ENCODE results near the gene MAN1B1.

DNA sequence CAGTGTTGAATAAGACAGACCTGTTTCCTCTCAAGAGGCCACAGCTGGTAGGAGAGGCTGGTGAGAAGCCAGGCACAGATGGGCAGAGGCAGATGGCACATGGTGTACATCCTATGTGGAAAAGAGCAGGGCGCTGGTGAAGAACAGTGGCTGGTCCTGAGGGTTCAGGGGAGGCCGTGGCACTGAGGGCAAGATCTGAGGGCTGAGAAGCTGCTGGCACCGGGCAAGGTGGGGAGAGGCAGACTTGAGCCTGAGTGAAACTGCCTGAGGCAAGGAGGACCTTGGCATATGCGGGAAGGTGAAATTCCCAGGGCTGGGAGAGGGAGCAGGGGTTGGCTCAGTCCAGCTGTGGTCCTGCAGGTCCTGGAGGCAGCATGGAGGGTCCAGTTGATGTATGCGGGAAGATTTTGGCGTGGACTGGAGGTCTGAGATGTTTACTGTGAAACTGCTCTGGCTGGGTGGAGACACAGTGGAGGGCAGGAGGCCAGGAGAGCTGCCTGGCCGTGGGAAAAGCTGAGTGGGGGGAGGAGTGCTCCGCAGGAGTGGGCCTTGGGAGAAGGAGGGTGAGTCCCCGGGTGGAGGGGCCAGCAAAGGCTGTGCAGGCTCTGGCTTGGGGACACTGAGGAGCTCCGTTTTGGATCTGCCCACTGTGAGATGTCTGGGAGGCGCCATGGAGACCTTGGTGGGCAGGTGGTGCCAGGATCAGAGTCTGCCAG is 2.6 kb downstream of the MAN1B1 start:
- TF ChIP-seq YY1 (IDR thresholded peaks at IDR 0.05; ENCODE audit: low read depth) (no peak), FOXM1 (IDR thresholded peaks at IDR 0.05; ENCODE audit: borderline replicate concordance, low read depth) (no peak), CREB1 (IDR thresholded peaks at IDR 0.05; ENCODE audit: low read depth) (no peak), EP300 (IDR thresholded peaks at IDR 0.05; ENCODE audit: borderline replicate concordance) (no peak), RAD21 (IDR thresholded peaks at IDR 0.05; ENCODE audit: low read depth) (no peak), TAF1 (IDR thresholded peaks at IDR 0.05; ENCODE audit: low read depth) (no peak), NFIC (IDR thresholded peaks at IDR 0.05) (no peak), TEAD4 (IDR thresholded peaks at IDR 0.05) (no peak)
- TF ChIP-seq, protein P1, sequence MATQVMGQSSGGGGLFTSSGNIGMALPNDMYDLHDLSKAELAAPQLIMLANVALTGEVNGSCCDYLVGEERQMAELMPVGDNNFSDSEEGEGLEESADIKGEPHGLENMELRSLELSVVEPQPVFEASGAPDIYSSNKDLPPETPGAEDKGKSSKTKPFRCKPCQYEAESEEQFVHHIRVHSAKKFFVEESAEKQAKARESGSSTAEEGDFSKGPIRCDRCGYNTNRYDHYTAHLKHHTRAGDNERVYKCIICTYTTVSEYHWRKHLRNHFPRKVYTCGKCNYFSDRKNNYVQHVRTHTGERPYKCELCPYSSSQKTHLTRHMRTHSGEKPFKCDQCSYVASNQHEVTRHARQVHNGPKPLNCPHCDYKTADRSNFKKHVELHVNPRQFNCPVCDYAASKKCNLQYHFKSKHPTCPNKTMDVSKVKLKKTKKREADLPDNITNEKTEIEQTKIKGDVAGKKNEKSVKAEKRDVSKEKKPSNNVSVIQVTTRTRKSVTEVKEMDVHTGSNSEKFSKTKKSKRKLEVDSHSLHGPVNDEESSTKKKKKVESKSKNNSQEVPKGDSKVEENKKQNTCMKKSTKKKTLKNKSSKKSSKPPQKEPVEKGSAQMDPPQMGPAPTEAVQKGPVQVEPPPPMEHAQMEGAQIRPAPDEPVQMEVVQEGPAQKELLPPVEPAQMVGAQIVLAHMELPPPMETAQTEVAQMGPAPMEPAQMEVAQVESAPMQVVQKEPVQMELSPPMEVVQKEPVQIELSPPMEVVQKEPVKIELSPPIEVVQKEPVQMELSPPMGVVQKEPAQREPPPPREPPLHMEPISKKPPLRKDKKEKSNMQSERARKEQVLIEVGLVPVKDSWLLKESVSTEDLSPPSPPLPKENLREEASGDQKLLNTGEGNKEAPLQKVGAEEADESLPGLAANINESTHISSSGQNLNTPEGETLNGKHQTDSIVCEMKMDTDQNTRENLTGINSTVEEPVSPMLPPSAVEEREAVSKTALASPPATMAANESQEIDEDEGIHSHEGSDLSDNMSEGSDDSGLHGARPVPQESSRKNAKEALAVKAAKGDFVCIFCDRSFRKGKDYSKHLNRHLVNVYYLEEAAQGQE (IDR thresholded peaks at IDR 0.05; ENCODE audit: low read depth), result no peak
- TF ChIP-seq, protein P2, sequence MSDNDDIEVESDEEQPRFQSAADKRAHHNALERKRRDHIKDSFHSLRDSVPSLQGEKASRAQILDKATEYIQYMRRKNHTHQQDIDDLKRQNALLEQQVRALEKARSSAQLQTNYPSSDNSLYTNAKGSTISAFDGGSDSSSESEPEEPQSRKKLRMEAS (IDR thresholded peaks at IDR 0.05), result no peak

Data from Ishikawa (cell line).